NT2/D1 (cell line): ENCODE measurements around the gene RTBDN.
A peak's percentile ranks its signal among the peaks of the same experiment; 100 is the strongest.

Experiments
- DNase-seq: peaks from one replicate; pipeline ENCODE4 v3.0.0-alpha.2; 2011; ENCODE audit warnings: low read depth, low spot score
- H3K27me3 ChIP-seq: 2 replicates; pipeline ENCODE4 v1.6.0; 2011; ENCODE audit warnings: mild to moderate bottlenecking; ENCODE audit not compliant: insufficient read length, insufficient read depth
- H3K36me3 ChIP-seq: 2 replicates; pipeline ENCODE4 v1.6.1; 2011; ENCODE audit warnings: mild to moderate bottlenecking, low read length, mixed read lengths; ENCODE audit not compliant: insufficient read depth, insufficient read length
- H3K4me1 ChIP-seq: 2 replicates; pipeline ENCODE4 v1.5.1; 2011; ENCODE audit not compliant: insufficient read depth, insufficient read length
- H3K4me3 ChIP-seq: 2 replicates; pipeline ENCODE4 v1.5.1; 2011; ENCODE audit warnings: low read depth; ENCODE audit not compliant: insufficient read length
- H3K9ac ChIP-seq: 2 replicates; pipeline ENCODE4 v1.6.0; 2011; ENCODE audit warnings: low read depth; ENCODE audit not compliant: insufficient read length
- H3K9me3 ChIP-seq: 2 replicates; pipeline ENCODE4 v1.5.1; 2011; ENCODE audit warnings: mild to moderate bottlenecking, low read length; ENCODE audit not compliant: insufficient read depth
- SUZ12 ChIP-seq: IDR thresholded peaks from 2 replicates; pipeline ENCODE4 v1.6.1; 2011; ENCODE audit not compliant: insufficient read length, insufficient read depth; ENCODE audit errors: extremely low read depth
- YY1 ChIP-seq: IDR thresholded peaks from 2 replicates; pipeline ENCODE4 v1.6.1; 2011; ENCODE audit not compliant: insufficient read length, insufficient read depth
- ZNF274 ChIP-seq: IDR thresholded peaks from 2 replicates; pipeline ENCODE4 v1.6.1; 2011; ENCODE audit warnings: mild to moderate bottlenecking, low read depth, low read length

The RTBDN gene

DNA sequence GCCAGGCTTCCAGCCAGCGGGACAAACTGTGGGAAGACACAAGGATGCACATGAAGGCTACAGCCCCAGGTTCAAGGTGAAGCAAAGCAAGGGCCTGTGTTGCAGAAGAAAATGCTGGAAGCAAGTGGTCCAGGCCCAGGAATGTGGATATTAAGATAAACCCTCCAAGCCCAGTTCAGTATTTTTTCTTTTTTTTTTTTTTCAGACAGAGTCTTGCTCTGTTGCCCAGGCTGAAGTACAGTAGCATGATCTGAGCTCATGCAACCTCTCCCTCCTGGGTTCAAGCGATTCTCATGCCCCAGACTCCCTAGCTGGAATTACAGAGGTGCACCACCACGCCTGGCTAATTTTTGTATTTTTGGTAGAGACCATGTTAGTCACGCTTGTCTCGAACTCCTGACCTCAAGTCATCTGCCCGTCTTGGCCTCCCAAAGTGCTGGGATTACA, 37.2 kb downstream of the RTBDN start:
- no peak for DNase-seq
- TF ChIP-seq SUZ12 (no peak), YY1 (no peak), ZNF274 (no peak)
- H3K4me1 ChIP-seq, result peaks cover 13% of the 10 kb centered on the region
- H3K9me3 ChIP-seq, result no peaks in the 10 kb centered on the region
- peaks cover 29% of the 10 kb centered on the region for H3K36me3 ChIP-seq
- no peak overlapping the region for H3K4me3 ChIP-seq
- H3K9ac ChIP-seq, result no peak overlapping the region
- H3K27me3 ChIP-seq, result peaks cover 12% of the 10 kb centered on the region

DNA sequence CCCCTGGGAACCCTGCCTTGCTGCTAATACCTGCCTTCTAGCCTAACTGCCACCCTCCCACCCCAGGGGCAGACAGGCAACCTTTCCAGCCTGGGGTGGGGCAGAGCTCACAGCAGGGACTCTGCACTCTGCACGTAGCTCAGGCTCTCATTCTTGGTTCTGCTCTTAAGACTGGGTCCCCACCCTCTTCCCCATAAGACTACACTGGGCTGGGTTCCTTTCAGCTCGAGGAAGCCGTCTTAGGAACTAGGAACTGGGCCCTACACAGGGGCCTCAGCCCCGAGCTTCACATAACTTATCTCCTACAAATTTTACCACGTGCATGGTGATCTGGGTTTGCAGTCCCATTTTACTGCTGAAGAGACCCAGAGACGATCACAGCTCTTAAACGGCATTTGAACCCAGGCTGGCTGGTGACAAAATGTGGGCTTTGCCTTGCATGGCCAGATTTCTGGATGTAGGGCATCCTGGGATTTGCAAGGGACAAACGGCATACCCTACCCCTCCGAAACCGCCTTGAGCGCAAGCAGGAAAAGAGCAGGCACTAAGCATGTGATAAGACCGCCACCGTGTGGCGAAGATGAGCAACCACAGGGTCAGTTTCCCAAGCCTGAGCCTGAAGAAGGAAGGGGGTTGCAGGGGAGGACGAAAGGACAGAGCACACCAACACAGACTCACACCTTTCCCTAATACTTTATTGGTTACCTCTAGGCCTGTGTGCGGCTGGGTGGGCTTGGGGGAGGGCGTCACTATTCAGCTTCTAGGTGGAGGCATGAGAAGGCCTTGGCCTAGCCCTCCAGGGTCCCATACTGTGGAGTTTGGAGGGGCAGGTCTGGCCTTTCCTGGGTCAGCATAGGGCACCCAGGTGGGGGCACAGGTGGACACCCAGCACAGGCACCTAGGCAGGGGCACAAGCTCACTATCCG, 38.0 kb downstream of the RTBDN start:
- Histone ChIP-seq H3K36me3 (peaks cover 29% of the 10 kb centered on the region), H3K27me3 (peaks cover 15% of the 10 kb centered on the region), H3K4me1 (peaks cover 13% of the 10 kb centered on the region), H3K4me3 (no peak overlapping the region), H3K9ac (peak overlapping the region; percentile 58), H3K9me3 (no peaks in the 10 kb centered on the region)
- TF ChIP-seq ZNF274, result no peak
- no peak for TF ChIP-seq YY1
- no peak for TF ChIP-seq SUZ12
- peak; percentile 84 for DNase-seq

DNA sequence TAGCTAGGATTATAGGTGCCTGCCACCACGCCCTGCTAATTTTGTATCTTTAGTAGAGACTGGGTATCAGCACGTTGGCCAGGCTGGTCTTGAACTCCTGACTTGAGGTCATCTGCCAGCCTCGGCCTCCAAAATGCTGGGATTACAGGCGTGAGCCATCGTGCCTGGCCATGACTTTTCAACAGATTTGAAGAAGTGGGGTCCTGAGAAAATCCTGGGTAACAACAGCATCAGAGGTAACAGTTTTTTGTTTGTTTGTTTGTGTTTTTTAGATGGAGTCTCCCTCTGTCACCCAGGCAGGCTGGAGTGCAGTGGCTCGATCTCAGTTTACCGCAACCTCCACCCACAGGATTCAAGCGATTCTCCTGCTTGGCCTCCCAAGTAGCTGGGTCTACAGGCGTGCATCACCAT, 39.4 kb downstream of the RTBDN start:
- TF ChIP-seq YY1 (no peak), SUZ12 (no peak), ZNF274 (no peak)
- peaks cover 20% of the 10 kb centered on the region for H3K36me3 ChIP-seq
- peaks cover 25% of the 10 kb centered on the region for H3K27me3 ChIP-seq
- no peaks in the 10 kb centered on the region for H3K9me3 ChIP-seq
- H3K9ac ChIP-seq, result no peak overlapping the region
- H3K4me3 ChIP-seq, result no peak overlapping the region
- no peak for DNase-seq
- H3K4me1 ChIP-seq, result peaks cover 15% of the 10 kb centered on the region

DNA sequence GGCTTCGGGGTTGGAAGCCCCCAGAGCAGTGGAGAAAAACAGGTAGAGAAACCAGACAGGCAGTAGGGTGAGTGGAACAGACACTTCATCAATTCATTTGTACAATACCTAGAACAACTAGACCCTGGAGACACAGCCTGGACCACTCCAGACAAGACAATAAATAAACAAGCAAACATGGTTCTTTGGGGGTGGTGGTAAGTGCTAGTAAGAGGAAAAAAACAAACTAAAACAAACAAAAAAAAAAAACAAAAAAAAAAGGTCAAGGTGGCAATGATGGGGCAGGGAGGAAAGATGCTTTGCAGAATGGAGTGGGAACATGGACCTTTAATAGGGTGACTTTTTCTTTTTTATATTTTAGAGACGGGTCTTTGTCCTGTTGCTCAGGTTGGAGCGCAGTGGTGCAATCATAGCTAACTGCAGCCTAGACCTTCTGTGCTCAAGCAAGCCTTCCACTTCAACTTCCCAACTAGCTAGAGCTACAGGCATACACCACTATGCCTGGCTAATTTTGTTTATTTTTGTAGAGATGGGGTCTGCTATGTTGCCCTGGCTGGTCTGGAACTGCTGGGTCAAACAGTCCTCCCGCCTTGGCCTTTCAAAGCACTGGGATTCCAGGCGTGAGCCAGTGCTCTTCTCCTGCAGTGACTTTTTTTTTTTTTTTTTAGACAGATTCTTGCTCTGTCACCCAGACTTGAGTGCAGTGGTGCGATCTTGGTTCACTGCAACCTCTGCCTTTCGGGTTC, 40.0 kb downstream of the RTBDN start:
- Histone ChIP-seq H3K36me3 (peaks cover 14% of the 10 kb centered on the region), H3K4me3 (peak overlapping the region; percentile 72), H3K27me3 (peaks cover 25% of the 10 kb centered on the region), H3K4me1 (peaks cover 13% of the 10 kb centered on the region), H3K9me3 (no peaks in the 10 kb centered on the region), H3K9ac (peak overlapping the region; percentile 95)
- no peak for DNase-seq
- no peak for TF ChIP-seq ZNF274
- no peak for TF ChIP-seq YY1
- no peak for TF ChIP-seq SUZ12

DNA sequence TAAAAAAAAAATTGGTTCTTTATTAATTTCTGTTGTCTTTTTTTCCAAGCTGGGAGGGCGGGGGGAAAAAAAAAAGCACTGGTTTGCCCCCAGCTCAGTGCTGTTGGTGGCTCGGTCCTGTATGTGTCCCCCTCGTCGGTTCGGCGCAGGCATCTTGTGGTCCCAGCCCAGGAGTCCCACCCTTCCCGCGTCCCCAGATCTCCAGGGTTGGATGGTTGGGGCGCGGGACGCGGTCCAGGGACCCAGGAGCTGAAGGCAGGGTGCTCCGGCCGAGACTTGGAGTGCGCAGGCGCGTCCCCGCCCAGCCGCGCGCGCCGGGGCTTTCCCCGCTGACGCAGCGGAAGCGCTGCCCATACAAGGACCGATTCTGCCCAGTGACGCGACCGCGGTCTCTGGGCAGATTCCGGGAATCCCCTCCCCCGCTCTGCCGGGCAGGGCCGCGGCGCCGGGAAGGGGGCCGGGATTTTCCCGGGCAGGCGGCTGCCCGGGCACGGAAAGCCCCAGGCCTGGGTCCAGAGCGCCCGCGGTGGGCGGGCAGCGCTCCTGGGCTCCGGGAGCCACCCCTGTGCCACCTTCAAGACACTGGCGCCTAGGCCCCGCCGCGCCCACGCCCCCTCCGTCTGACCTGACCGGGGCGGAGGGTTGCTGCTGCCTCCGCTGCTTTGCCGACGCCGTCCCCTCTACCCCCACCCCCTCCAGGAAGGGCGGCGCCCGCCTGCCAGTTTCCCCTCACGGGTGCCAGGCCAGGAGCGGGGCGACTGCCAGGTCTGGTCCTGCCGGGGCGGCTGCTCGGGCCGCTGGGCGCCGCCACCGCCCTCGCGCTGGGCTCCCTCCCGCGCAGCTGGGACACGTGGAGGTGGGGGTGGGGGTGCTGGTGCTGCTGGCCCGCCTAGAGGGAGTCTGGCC, 40.8 kb downstream of the RTBDN start:
- TF ChIP-seq ZNF274 (no peak), SUZ12 (no peak), YY1 (no peak)
- Histone ChIP-seq H3K4me1 (peaks cover 19% of the 10 kb centered on the region), H3K27me3 (peaks cover 25% of the 10 kb centered on the region), H3K36me3 (peaks cover 8% of the 10 kb centered on the region), H3K4me3 (peak overlapping the region; percentile 72), H3K9me3 (no peaks in the 10 kb centered on the region), H3K9ac (peak overlapping the region; percentile 95)
- DNase-seq, result peak; percentile 85

DNA sequence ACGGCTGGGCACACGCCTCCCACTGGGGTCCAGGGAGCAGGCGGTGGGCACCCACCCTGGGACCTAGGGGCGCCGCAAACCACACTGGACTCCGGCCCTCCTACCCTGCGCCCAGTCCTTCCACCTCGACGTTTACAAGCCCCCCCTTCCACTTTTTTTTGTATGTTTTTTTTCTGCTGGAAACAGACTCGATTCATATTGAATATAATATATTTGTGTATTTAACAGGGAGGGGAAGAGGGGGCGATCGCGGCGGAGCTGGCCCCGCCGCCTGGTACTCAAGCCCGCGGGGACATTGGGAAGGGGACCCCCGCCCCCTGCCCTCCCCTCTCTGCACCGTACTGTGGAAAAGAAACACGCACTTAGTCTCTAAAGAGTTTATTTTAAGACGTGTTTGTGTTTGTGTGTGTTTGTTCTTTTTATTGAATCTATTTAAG, 41.5 kb downstream of the RTBDN start:
- peak overlapping the region; percentile 95 for H3K9ac ChIP-seq

More for the DNA sequence above, 41.5 kb downstream of the RTBDN start:
- H3K4me1 ChIP-seq, result peaks cover 22% of the 10 kb centered on the region
- TF ChIP-seq ZNF274, result no peak
- peaks cover 25% of the 10 kb centered on the region for H3K27me3 ChIP-seq
- H3K36me3 ChIP-seq, result peaks cover 8% of the 10 kb centered on the region
- H3K9me3 ChIP-seq, result no peaks in the 10 kb centered on the region
- DNase-seq, result no peak
- H3K4me3 ChIP-seq, result peak overlapping the region; percentile 72
